HFFc6 (cell line): ENCODE data around the gene ANTXR2. TPM values are rescaled to one million over a fixed set of nuclear protein-coding genes. Genes with fewer than 3 reads are reported as not detected.
A peak's percentile ranks its signal among the peaks of the same experiment; 100 is the strongest.

Source experiments
- DNase-seq: peaks from one replicate; pipeline ENCODE4 v3.0.0-alpha.2; 2018
- H3K27ac Mint-ChIP-seq: 2 replicates; pipeline ENCODE4 v1.8.0; 2020; ENCODE audit warnings: mild to moderate bottlenecking, mixed read lengths
- H3K27me3 Mint-ChIP-seq: 2 replicates; pipeline ENCODE4 v1.8.0; 2021; ENCODE audit warnings: mild to moderate bottlenecking, moderate library complexity, mixed read lengths; ENCODE audit not compliant: insufficient read depth
- H3K36me3 Mint-ChIP-seq: 2 replicates; pipeline ENCODE4 v1.8.0; 2021; ENCODE audit warnings: low read depth, mixed read lengths
- H3K4me1 Mint-ChIP-seq: 2 replicates; pipeline ENCODE4 v1.8.0; 2020; ENCODE audit warnings: low read depth, mixed read lengths
- H3K4me3 Mint-ChIP-seq: 2 replicates; pipeline ENCODE4 v1.8.0; 2020; ENCODE audit warnings: mild to moderate bottlenecking, moderate library complexity, mixed read lengths
- H3K9me3 Mint-ChIP-seq: 2 replicates; pipeline ENCODE4 v1.8.0; 2020; ENCODE audit warnings: mild to moderate bottlenecking, mixed read lengths
- total RNA-seq, 6 experiments: library from RNA; stranded (reverse); fragmentation: NEBNext Ultra II Directional; extraction: Animal tissue kit (Norgen Biotek cat#: 25700); gene quantifications; 2 replicates in 1 of 6; 3 replicates in 5 of 6; pipeline ENCODE4 v1.2.3, GENCODE V29; 2021
- TF ChIP-seq, protein P1 (sequence below): fragments of 200-600 bp; sonication (generic); IDR thresholded peaks from 2 replicates; pipeline ENCODE4 v1.5.0; 2021; ENCODE audit warnings: antibody characterized with exemption, mild to moderate bottlenecking

The ANTXR2 gene
- total RNA-seq, 6 experiments from 2014 or later: 137 to 198 (median 144) TPM

GRCh38 chr4:79964400-79965211 is 108.4 kb downstream of the ANTXR2 start:
- TF ChIP-seq, protein P1, sequence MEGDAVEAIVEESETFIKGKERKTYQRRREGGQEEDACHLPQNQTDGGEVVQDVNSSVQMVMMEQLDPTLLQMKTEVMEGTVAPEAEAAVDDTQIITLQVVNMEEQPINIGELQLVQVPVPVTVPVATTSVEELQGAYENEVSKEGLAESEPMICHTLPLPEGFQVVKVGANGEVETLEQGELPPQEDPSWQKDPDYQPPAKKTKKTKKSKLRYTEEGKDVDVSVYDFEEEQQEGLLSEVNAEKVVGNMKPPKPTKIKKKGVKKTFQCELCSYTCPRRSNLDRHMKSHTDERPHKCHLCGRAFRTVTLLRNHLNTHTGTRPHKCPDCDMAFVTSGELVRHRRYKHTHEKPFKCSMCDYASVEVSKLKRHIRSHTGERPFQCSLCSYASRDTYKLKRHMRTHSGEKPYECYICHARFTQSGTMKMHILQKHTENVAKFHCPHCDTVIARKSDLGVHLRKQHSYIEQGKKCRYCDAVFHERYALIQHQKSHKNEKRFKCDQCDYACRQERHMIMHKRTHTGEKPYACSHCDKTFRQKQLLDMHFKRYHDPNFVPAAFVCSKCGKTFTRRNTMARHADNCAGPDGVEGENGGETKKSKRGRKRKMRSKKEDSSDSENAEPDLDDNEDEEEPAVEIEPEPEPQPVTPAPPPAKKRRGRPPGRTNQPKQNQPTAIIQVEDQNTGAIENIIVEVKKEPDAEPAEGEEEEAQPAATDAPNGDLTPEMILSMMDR: no peak
- no peaks in the 10 kb centered on the region for H3K9me3 Mint-ChIP-seq

GRCh38 chr4:79964020-79964399 is 109.0 kb downstream of the ANTXR2 start:
- DNase-seq: no peak
- TF ChIP-seq, protein P1: no peak
- Mint-ChIP-seq H3K27ac (no peak overlapping the region), H3K4me1 (peaks cover 6% of the 10 kb centered on the region), H3K9me3 (no peaks in the 10 kb centered on the region), H3K36me3 (peaks cover 28% of the 10 kb centered on the region), H3K27me3 (no peaks in the 10 kb centered on the region), H3K4me3 (no peak overlapping the region)

More at GRCh38 chr4:79964400-79965211, 108.4 kb downstream of the ANTXR2 start:
- no peak for DNase-seq
- Mint-ChIP-seq H3K36me3 (peaks cover 28% of the 10 kb centered on the region), H3K27ac (no peak overlapping the region), H3K4me3 (no peak overlapping the region), H3K4me1 (peaks cover 3% of the 10 kb centered on the region), H3K27me3 (no peaks in the 10 kb centered on the region)

DNA sequence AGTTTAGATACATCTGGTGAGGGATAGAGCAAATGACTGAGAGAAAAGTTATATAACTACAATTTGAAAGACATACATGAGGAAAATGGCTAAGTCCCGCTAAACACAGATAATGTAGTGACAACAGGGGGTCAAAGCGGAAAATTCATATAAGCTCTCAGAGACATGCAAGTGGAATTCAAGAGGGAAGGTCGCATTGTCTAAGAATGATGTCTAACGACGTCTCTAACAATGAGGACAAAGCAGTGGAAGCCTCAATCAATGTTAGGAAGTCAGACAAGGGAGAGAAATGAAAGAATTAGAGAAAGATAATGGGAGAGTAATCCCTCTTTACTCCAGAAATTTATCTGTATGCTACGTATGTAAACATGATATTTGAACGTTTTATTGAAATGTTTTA is 113.4 kb downstream of the ANTXR2 start:
- TF ChIP-seq, protein P1: no peak
- DNase-seq: no peak
- no peak overlapping the region for H3K4me3 Mint-ChIP-seq
- no peaks in the 10 kb centered on the region for H3K27me3 Mint-ChIP-seq
- H3K27ac Mint-ChIP-seq: no peak overlapping the region
- peaks cover 6% of the 10 kb centered on the region for H3K4me1 Mint-ChIP-seq
- H3K9me3 Mint-ChIP-seq: no peaks in the 10 kb centered on the region
- peaks cover 15% of the 10 kb centered on the region for H3K36me3 Mint-ChIP-seq

GRCh38 chr4:79958466-79959264 is 114.4 kb downstream of the ANTXR2 start:
- no peak for DNase-seq
- Mint-ChIP-seq H3K4me3 (no peak overlapping the region), H3K27me3 (no peaks in the 10 kb centered on the region), H3K4me1 (peaks cover 6% of the 10 kb centered on the region), H3K27ac (peak overlapping the region; percentile 29; the same call in 1 of the 2 replicates), H3K9me3 (no peaks in the 10 kb centered on the region), H3K36me3 (peaks cover 10% of the 10 kb centered on the region)
- TF ChIP-seq, protein P1: no peak

DNA sequence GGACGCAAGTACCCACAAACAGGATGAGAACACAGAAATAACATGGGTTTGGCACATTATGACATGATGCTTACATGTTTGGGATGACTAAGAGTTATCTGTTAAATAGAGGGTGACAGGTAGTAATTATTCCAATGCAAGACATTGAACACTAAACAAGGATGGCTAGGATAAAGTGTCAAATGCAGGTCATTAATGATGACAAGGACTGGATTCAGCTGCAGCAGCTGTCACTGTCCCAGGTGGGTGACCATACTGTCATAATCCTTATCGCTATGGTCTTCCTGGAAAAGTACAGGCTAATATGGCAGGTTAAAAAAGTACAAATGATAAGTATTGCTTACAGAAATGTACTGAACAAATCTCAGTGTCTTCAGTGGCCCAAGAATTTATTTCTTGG is 123.9 kb downstream of the ANTXR2 start:
- Mint-ChIP-seq H3K36me3 (peaks cover 15% of the 10 kb centered on the region), H3K4me1 (peaks cover 18% of the 10 kb centered on the region), H3K27ac (no peak overlapping the region), H3K4me3 (no peak overlapping the region), H3K27me3 (no peaks in the 10 kb centered on the region), H3K9me3 (no peaks in the 10 kb centered on the region)
- TF ChIP-seq, protein P1: no peak
- no peak for DNase-seq
